ENCODE measurements around the gene SLC37A2.
"Not testable (repeated sequence)": the region's sequence is repeated elsewhere in the genome, so short reads cannot be mapped to it uniquely, and the experiment has no call there.

SLC37A2 gene

DNA sequence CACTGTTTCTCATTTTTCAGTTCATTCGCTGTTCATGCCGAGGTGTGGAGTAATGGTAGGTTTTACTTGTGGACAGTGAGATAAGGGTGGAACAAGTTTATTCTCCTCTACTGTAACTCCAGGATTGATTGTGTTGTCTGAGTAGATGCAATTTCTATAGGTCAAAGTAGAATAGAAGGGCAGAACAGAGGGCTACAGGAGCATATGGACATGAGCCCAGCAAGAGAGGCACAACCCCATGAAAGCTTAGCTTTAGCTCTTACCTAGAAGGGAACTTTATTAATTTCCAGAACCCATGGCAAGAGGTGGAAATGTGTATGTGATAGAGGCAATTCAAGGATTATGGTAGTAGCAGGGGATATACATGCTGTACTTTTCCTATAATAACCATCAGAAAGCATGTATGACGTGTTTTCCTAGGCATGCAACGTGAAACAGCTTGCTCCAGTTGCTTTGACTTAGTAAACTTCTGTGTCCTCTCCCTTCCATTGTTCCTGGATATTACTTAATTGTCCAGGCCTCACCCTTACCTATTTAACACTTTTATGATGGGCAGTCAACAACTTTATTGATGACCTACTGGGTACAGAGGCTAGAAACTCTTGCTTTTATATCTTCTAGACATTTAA is 13.8 kb upstream of the SLC37A2 start:
- no peak for DNase-seq (ENCODE audit: low read depth)
- TF ChIP-seq, protein P1, sequence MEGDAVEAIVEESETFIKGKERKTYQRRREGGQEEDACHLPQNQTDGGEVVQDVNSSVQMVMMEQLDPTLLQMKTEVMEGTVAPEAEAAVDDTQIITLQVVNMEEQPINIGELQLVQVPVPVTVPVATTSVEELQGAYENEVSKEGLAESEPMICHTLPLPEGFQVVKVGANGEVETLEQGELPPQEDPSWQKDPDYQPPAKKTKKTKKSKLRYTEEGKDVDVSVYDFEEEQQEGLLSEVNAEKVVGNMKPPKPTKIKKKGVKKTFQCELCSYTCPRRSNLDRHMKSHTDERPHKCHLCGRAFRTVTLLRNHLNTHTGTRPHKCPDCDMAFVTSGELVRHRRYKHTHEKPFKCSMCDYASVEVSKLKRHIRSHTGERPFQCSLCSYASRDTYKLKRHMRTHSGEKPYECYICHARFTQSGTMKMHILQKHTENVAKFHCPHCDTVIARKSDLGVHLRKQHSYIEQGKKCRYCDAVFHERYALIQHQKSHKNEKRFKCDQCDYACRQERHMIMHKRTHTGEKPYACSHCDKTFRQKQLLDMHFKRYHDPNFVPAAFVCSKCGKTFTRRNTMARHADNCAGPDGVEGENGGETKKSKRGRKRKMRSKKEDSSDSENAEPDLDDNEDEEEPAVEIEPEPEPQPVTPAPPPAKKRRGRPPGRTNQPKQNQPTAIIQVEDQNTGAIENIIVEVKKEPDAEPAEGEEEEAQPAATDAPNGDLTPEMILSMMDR (IDR thresholded peaks at IDR 0.05; ENCODE audit: insufficient read depth, low read depth, low read length, missing control alignments), result no peak
- no peak overlapping the region for H3K4me3 ChIP-seq (ENCODE audit: low read depth, low read length)

DNA sequence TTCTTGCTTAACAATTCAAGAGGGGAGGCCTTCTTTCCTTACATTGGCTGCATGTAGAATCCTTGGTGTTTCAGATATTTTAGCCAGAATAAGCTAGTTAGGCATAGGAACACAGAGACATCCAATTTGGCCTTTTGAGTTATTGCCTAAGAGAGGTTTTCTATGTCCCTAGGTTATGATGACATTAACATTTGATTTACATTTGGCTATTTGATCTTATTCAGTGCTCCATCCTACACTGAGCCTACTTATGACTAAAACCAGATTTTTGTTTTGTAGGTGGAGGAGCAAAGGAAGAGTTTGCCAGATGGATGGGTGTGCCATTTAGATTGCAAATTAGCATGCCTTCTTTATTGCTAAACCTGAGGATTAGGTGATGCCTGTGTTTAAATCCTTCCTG is 11.1 kb upstream of the SLC37A2 start:
- DNase-seq (ENCODE audit: low read depth), result no peak
- H3K4me3 ChIP-seq (ENCODE audit: low read depth, low read length), result no peak overlapping the region
- TF ChIP-seq, protein P1 (IDR thresholded peaks at IDR 0.05; ENCODE audit: insufficient read depth, low read depth, low read length, missing control alignments), result no peak

GRCh38 chr11:125053167-125053566 is 9.9 kb upstream of the SLC37A2 start:
- TF ChIP-seq, protein P1 (IDR thresholded peaks at IDR 0.05; ENCODE audit: insufficient read depth, low read depth, low read length, missing control alignments), result no peak
- H3K4me3 ChIP-seq (ENCODE audit: low read depth, low read length), result no peak overlapping the region
- no peak for DNase-seq (ENCODE audit: low read depth)

DNA sequence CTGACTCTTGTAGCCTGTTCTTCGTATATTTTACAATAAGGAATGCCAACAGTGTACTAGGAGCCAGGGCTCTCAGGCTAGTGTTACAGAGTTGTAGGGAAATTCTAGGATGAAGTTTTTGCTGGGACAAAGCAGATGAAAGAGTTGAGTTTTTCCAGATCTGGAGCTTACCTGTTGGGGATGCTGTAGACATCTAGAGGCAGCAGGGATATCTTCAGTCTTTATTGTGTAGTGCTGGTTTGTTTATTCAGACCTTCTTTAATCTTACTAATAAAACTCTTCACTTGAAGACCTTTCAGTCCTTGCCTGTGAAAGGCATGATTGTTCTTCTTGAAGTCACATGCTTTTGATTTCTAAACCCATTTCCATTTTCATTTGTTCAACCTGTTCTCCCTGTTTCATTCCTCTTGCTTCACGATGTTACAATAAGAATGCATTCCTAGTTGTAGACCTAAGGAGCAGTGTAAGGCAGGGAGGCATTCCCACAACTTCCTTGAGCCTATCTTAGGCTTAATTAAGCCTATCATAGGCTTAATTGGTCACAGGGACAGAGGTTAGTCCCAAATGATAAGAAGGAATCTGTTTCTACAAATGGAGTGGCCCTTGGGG is 7.9 kb upstream of the SLC37A2 start:
- DNase-seq (ENCODE audit: low read depth), result no peak
- no peak overlapping the region for H3K4me3 ChIP-seq (ENCODE audit: low read depth, low read length)
- TF ChIP-seq, protein P1 (IDR thresholded peaks at IDR 0.05; ENCODE audit: insufficient read depth, low read depth, low read length, missing control alignments), result no peak

DNA sequence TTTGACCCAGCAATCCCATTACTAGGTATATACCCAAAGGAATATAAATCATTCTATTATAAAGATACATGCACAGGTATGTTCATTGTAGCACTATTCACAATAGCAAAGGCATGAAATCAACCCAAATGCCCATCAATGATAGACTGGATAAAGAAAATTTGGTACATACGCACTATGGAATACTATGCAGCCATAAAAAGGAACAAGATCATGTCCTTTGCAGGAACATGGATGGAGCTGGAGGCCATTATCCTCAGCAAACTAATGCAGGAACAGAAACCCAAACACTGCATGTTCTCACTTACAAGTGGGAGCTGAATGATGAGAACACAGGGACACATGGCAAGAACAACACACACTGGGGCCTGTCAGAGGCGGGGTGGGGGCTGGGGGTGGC is 7.0 kb upstream of the SLC37A2 start:
- DNase-seq (ENCODE audit: low read depth); H3K4me3 ChIP-seq (ENCODE audit: low read depth, low read length): not testable (repeated sequence)

DNA sequence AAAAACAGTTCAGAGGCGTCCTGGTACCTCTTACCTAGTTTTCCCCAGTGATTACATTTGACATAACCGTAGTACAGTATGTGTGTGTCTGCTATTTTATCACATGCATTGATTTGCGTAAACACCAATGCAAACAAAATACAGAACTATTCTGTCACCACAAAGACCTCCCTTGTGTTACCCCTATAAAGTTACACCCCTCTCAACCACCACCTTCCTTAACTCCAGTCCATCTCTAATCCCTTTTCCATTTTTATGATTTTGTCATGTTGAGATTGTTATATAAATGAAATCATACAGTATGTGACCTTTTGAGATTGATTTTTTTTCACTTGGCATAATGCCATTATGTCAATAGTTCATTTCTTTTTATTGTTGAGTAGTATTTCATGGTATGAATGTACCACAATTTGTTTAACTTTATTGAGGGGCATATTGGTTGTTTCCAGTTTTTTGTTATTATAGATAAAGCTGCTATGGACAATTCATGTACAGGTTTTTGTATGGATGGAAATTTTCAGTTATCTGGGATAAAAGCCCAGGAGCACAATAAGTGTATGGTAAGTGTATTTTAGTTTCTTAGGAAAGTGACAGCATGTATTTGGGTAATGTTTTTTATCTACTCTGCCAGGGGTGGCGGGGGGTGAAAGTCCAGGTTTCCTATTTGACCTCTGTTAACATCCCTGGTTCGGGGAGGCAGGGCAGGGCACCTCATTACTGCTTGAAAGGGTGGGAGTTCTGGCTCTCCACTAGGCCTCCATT is 6.0 kb upstream of the SLC37A2 start:
- no peak for DNase-seq (ENCODE audit: low read depth)
- H3K4me3 ChIP-seq (ENCODE audit: low read depth, low read length), result no peak overlapping the region
- TF ChIP-seq, protein P1 (IDR thresholded peaks at IDR 0.05; ENCODE audit: insufficient read depth, low read depth, low read length, missing control alignments), result no peak

- TF ChIP-seq, protein P1 (IDR thresholded peaks at IDR 0.05; ENCODE audit: insufficient read depth, low read depth, low read length, missing control alignments), result no peak
- no peak overlapping the region for H3K4me3 ChIP-seq (ENCODE audit: low read depth, low read length)
- no peak for DNase-seq (ENCODE audit: low read depth)
These were observed 5.5 kb upstream of the SLC37A2 start for GRCh38 chr11:125057693-125058016.
